Calu3 (cell line): ENCODE measurements around the gene TRAK2. TPM values are rescaled to one million over a fixed set of nuclear protein-coding genes. Genes with fewer than 3 reads are reported as not detected.

Experiments
- BruUV-seq: library from RNA; stranded (reverse); fragments of 400-500 nt; replicated peaks from 2 replicates; lab custom pipeline; 2021; lab: Mats Ljungman, UMichigan
- CTCF ChIA-PET: fragments of 300-600 bp; sonication (Branson Sonifier 250); formaldehyde crosslinking; loops from one replicate; lab custom pipeline; 2022; ENCODE audit warnings: antibody characterized with exemption; lab: Charles Lee
- DNase-seq: peaks from one replicate; pipeline ENCODE4 v3.0.0; 2022
- H3K27ac Mint-ChIP-seq: one replicate; pipeline ENCODE4 v1.8.0; 2022; ENCODE audit warnings: mixed read lengths; ENCODE audit not compliant: unreplicated experiment
- H3K27me3 Mint-ChIP-seq: one replicate; pipeline ENCODE4 v1.8.0; 2022; ENCODE audit warnings: mixed read lengths; ENCODE audit not compliant: unreplicated experiment
- H3K36me3 Mint-ChIP-seq: one replicate; pipeline ENCODE4 v1.8.0; 2022; ENCODE audit warnings: mild to moderate bottlenecking, moderate library complexity, mixed read lengths; ENCODE audit not compliant: insufficient read depth, unreplicated experiment
- H3K4me1 Mint-ChIP-seq: one replicate; pipeline ENCODE4 v1.8.0; 2022; ENCODE audit warnings: mild to moderate bottlenecking, low read depth, mixed read lengths; ENCODE audit not compliant: unreplicated experiment
- H3K4me3 Mint-ChIP-seq: one replicate; pipeline ENCODE4 v1.8.0; 2022; ENCODE audit warnings: mild to moderate bottlenecking, low read depth, moderate library complexity, mixed read lengths; ENCODE audit not compliant: unreplicated experiment
- H3K9me3 Mint-ChIP-seq: one replicate; pipeline ENCODE4 v1.8.0; 2022; ENCODE audit warnings: low read depth, mixed read lengths; ENCODE audit not compliant: unreplicated experiment
- intact Hi-C: fragments of 100-400 bp; cut with micrococcal nuclease; formaldehyde crosslinking; loops from one replicate; pipeline ENCODE4 v1.10.0; 2022; ENCODE audit not compliant: unreplicated experiment
- total RNA-seq: library from RNA; stranded (reverse); gene quantifications from 2 replicates; pipeline ENCODE4 v1.2.3, GENCODE V29; 2022
- TF ChIP-seq, protein P1 (sequence below): fragments of 200-600 bp; IDR thresholded peaks from one replicate; pipeline ENCODE4 v1.8.0; 2022; ENCODE audit warnings: antibody characterized with exemption; ENCODE audit not compliant: unreplicated experiment

Gene TRAK2
- total RNA-seq, 1 experiment from 2014 or later, result 24.4 TPM

DNA sequence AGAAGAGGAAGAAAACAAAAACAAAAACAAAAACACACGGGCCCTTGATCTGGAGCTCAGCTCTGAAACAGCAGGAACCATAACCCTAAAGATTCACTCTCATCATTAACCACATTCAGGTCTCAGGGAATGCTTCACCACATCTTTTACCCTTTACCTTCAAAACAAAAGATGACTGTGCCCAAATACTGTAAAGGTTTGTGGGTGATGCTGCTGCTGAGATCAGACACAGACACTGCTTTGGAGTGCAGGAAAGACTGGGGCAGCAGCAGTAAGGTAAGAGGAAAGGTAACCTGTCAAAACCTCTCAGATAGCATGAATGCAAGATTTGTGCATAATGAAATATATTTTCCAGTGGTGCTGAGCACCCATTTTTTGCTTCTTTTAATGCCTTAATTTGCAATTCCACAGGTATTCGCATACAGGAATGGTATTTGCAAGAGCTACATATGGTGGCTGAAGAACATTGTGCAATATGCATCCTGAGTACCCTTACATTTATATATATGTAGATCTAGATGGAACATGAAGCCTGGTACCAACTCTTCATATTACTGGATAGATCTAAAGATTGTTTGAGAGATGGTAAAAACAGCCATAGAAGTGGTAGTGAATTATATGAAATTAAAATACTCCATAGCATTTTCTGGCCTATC lies 90.1 kb downstream of the TRAK2 start:
- no peak overlapping the region for H3K4me3 Mint-ChIP-seq
- H3K9me3 Mint-ChIP-seq, result no peaks in the 10 kb centered on the region
- intact Hi-C loops, result no loop called here
- no peak overlapping the region for H3K27ac Mint-ChIP-seq
- H3K4me1 Mint-ChIP-seq, result peaks cover 12% of the 10 kb centered on the region
- H3K27me3 Mint-ChIP-seq, result no peaks in the 10 kb centered on the region
- TF ChIP-seq, protein P1, sequence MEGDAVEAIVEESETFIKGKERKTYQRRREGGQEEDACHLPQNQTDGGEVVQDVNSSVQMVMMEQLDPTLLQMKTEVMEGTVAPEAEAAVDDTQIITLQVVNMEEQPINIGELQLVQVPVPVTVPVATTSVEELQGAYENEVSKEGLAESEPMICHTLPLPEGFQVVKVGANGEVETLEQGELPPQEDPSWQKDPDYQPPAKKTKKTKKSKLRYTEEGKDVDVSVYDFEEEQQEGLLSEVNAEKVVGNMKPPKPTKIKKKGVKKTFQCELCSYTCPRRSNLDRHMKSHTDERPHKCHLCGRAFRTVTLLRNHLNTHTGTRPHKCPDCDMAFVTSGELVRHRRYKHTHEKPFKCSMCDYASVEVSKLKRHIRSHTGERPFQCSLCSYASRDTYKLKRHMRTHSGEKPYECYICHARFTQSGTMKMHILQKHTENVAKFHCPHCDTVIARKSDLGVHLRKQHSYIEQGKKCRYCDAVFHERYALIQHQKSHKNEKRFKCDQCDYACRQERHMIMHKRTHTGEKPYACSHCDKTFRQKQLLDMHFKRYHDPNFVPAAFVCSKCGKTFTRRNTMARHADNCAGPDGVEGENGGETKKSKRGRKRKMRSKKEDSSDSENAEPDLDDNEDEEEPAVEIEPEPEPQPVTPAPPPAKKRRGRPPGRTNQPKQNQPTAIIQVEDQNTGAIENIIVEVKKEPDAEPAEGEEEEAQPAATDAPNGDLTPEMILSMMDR, result no peak
- BruUV-seq, result no TSS peak
- CTCF ChIA-PET, result no interaction called here
- no peaks in the 10 kb centered on the region for H3K36me3 Mint-ChIP-seq
- no peak for DNase-seq

DNA sequence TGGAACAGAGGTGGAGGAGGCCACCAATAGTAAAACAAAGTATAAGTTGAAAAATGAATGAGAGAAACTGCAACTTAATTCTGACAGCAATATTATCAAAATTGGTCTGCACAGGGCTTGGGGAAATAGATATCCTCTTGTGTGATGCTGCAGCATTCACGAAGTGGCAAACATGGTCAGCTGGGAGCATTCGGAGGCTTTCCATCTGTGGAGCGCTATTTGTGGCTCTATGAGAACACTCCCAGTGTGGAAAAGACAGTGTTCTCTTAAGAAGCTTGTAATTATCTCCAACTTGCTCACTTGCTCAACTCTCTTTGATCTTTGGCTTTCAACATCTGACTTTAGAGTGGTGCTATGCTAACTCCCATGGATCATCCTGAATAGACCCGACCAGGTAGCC lies 91.0 kb downstream of the TRAK2 start:
- Mint-ChIP-seq H3K27ac (no peak overlapping the region), H3K27me3 (no peaks in the 10 kb centered on the region), H3K4me1 (peaks cover 12% of the 10 kb centered on the region), H3K4me3 (no peak overlapping the region), H3K36me3 (no peaks in the 10 kb centered on the region), H3K9me3 (no peaks in the 10 kb centered on the region)
- intact Hi-C loops, result no loop called here
- CTCF ChIA-PET, result no interaction called here
- no TSS peak for BruUV-seq
- no peak for DNase-seq
- TF ChIP-seq, protein P1, result no peak

DNA sequence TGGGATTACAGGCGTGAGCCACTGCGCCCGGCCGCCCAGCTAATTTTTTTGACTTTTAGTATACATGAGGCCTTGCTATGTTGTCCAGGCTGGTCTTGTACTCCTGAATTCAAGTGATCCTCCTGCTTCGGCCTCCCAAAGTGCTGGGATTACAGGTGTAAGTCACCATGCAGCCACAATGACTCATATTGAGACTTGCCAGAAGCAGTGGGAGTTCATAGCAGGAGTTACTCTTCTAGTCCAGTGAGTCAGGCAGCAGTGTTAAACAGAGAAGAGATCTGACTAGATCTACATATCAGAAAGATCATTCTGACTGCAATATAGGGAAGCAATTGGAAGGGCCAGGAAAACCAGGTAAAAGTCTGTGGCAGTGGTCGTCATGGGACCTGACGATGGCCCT lies 92.6 kb downstream of the TRAK2 start:
- TF ChIP-seq, protein P1, result no peak
- no peaks in the 10 kb centered on the region for H3K36me3 Mint-ChIP-seq
- H3K9me3 Mint-ChIP-seq, result no peaks in the 10 kb centered on the region
- no peak overlapping the region for H3K4me3 Mint-ChIP-seq
- intact Hi-C loops, result no loop called here
- no TSS peak for BruUV-seq
- CTCF ChIA-PET, result no interaction called here
- H3K27ac Mint-ChIP-seq, result no peak overlapping the region
- H3K27me3 Mint-ChIP-seq, result no peaks in the 10 kb centered on the region
- peaks cover 12% of the 10 kb centered on the region for H3K4me1 Mint-ChIP-seq
- DNase-seq, result peak; percentile 44

DNA sequence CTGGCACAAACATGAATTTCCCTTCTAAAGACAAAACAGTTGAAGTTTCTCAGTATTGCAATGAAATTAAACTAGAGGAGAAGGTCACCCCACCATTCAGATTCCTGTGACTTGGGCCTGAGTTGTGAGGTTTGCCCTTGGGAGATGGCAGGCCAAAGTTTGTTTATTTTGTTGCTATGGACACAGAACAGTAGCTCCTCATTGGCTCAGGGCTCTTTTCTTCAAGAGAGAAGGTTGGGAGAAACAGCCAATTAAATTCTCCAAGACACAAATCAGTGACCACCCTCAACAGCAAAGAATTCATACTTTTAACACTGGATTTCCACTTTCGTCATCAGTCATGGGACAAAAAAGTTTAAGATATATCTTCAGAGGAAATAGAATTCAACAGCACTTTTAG lies 94.0 kb downstream of the TRAK2 start, which contains the start of gene FLACC1:
FLACC1 (minus strand) TSS at position 125 of the 400 bp plus-strand sequence. CDS start 5,941 bp downstream, outside the sequence.
- H3K27ac Mint-ChIP-seq, result no peak within 1 kb of the TSS
- BruUV-seq, result no TSS peak
- DNase-seq, result peak; percentile 21
- TF ChIP-seq, protein P1, result no peak
- H3K9me3 Mint-ChIP-seq, result no peaks in the 10 kb centered on the region
- CTCF ChIA-PET, result no interaction called here
- no peak within 1 kb of the TSS for H3K4me3 Mint-ChIP-seq
- peaks cover 21% of the 10 kb centered on the region for H3K4me1 Mint-ChIP-seq
- no peaks in the 10 kb centered on the region for H3K36me3 Mint-ChIP-seq
- H3K27me3 Mint-ChIP-seq, result no peaks in the 10 kb centered on the region
- intact Hi-C loops, result no loop called here
